GM20000 (cell line): ENCODE results near the gene MR1.
A peak's percentile ranks its signal among the peaks of the same experiment; 100 is the strongest.

Experiments used
- DNase-seq: peaks from one replicate; pipeline ENCODE4 v3.0.0; 2012; ENCODE audit warnings: low spot score
- CTCF ChIP-seq: IDR thresholded peaks from 2 replicates; pipeline ENCODE4 v1.5.1; 2012; ENCODE audit warnings: mild to moderate bottlenecking, control low read depth; ENCODE audit errors: extremely low read depth, missing control alignments

Gene MR1

GRCh38 chr1:181083842-181084605 lies 50.2 kb downstream of the MR1 start:
- peak; percentile 76 for DNase-seq

GRCh38 chr1:181084606-181084969 lies 50.8 kb downstream of the MR1 start:
- no peak for DNase-seq
- no peak for TF ChIP-seq CTCF

More at GRCh38 chr1:181083842-181084605, 50.2 kb downstream of the MR1 start:
- TF ChIP-seq CTCF, result peak; percentile 49

- TF ChIP-seq CTCF, result no peak
- no peak for DNase-seq
These were observed 52.3 kb downstream of the MR1 start for GRCh38 chr1:181086091-181086490.

- DNase-seq, result no peak
These were observed 53.1 kb downstream of the MR1 start for GRCh38 chr1:181086926-181087325.

GRCh38 chr1:181087400-181087901 lies 53.7 kb downstream of the MR1 start:
- TF ChIP-seq CTCF, result no peak
- peak; percentile 58 for DNase-seq

More at GRCh38 chr1:181086926-181087325, 53.1 kb downstream of the MR1 start:
- TF ChIP-seq CTCF, result no peak

- no peak for TF ChIP-seq CTCF
- DNase-seq, result peak; percentile 95
These were observed 54.6 kb downstream of the MR1 start, which contains the start of gene IER5 for GRCh38 chr1:181088079-181089016. IER5 (plus strand) TSS chr1:181088700; CDS start chr1:181088903, 203 bp downstream.
